ENCODE measurements around the gene ZNF462.

Gene ZNF462

DNA sequence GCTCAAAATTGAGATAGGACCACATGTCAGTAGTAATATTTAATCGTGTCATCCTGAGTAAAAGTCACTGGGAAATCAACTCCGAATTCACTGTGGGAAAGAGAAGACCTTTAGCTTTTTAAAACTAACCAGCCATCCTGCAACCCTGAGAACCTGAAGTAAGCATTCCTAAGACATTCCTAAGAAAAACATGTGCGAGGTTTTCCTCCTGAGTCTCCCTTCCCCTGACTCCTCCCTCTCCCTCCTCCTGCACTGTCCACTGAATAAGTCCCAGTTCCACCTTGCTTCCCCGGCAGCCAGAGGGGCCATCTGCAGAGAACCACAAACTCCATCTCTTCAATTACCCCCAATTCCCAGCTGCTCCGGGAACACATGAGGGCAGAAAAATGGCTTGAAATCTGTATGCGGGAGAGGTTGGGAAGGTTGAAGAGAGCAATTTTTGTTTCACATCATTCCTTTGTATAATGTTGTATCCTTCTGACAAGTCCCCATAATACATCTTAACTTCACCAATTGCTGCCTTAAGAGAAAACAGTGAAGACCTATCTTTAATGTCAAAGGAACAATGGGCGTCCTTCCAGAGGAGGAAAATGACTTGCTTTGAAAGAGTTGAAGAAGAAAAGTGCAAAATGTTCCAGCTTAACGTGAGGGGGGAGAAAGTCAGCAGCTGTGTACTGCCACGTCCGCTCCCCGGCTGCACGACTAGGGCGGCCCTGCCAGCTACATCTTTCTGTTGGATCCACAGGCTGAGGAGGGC, 186.3 kb downstream of the ZNF462 start:
- TF ChIP-seq, protein P1, sequence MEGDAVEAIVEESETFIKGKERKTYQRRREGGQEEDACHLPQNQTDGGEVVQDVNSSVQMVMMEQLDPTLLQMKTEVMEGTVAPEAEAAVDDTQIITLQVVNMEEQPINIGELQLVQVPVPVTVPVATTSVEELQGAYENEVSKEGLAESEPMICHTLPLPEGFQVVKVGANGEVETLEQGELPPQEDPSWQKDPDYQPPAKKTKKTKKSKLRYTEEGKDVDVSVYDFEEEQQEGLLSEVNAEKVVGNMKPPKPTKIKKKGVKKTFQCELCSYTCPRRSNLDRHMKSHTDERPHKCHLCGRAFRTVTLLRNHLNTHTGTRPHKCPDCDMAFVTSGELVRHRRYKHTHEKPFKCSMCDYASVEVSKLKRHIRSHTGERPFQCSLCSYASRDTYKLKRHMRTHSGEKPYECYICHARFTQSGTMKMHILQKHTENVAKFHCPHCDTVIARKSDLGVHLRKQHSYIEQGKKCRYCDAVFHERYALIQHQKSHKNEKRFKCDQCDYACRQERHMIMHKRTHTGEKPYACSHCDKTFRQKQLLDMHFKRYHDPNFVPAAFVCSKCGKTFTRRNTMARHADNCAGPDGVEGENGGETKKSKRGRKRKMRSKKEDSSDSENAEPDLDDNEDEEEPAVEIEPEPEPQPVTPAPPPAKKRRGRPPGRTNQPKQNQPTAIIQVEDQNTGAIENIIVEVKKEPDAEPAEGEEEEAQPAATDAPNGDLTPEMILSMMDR (conservative IDR thresholded peaks at IDR 0.05; ENCODE audit: control insufficient read depth, insufficient read depth, low read depth, low read length): no peak
- DNase-seq (ENCODE audit: low read depth): no peak
- no peak overlapping the region for H3K4me3 ChIP-seq (ENCODE audit: control insufficient read depth, low read depth, low read length)

DNA sequence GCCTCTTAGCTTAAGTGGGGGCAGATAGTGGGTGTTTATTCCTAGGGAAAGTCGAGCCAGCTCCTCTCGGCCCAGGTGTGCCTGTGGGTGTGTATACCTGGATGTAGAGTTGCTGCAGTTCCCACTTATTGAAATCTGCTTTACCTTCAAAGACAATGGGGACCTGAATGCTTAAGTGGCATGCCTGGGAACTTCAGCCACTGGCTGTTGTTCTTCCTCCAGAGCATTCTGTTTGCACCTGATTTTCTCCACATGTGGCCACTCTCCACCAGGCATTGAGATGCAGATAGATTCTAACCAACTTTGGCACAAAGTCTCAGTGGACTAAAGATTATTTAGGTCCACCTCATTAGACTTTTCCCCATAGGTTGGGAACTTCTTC, 186.8 kb downstream of the ZNF462 start:
- DNase-seq (ENCODE audit: low read depth): no peak
- TF ChIP-seq, protein P1 (conservative IDR thresholded peaks at IDR 0.05; ENCODE audit: control insufficient read depth, insufficient read depth, low read depth, low read length): no peak
- no peak overlapping the region for H3K4me3 ChIP-seq (ENCODE audit: control insufficient read depth, low read depth, low read length)

DNA sequence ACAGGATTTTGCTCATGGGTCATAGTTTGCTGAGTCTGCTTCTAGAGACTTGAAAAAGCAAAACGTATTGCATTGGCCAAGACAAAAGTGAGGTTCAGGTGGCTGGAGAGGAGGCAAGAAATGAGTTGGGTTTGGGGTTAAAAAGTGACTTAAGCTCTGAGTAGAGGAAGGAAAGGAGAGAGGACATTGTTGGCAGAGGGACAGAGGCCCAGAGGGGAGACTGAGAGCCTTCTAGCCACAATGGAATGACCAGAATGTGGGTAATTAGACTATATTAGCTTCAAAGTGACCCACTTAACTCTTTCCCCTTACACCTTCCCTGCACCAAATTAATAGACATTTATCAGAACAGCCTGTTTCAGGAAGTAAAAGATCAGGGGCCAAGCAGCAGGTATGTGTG, 188.4 kb downstream of the ZNF462 start:
- TF ChIP-seq, protein P1 (conservative IDR thresholded peaks at IDR 0.05; ENCODE audit: control insufficient read depth, insufficient read depth, low read depth, low read length): no peak
- DNase-seq (ENCODE audit: low read depth): no peak
- no peak overlapping the region for H3K4me3 ChIP-seq (ENCODE audit: control insufficient read depth, low read depth, low read length)

DNA sequence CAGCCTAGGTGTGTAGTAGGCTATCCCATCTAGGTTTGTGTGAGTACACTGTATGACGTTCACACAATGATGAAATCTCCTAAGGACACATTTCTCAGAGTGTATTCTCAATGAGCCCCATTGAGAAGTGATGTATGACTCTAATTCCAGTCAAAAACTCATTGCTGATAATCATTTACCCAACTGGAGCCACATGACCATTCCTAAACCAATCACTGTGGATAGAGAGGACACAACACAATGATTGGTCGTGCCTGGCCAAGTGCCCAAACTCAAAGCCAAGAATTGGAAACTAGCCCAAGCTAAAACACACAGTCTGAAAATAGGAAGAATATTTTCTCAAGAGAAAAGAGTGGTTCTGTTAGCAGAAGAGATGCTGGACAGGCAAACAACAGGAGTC, 191.2 kb downstream of the ZNF462 start:
- DNase-seq (ENCODE audit: low read depth): peak; percentile 60
- TF ChIP-seq, protein P1 (conservative IDR thresholded peaks at IDR 0.05; ENCODE audit: control insufficient read depth, insufficient read depth, low read depth, low read length): no peak
- no peak overlapping the region for H3K4me3 ChIP-seq (ENCODE audit: control insufficient read depth, low read depth, low read length)

DNA sequence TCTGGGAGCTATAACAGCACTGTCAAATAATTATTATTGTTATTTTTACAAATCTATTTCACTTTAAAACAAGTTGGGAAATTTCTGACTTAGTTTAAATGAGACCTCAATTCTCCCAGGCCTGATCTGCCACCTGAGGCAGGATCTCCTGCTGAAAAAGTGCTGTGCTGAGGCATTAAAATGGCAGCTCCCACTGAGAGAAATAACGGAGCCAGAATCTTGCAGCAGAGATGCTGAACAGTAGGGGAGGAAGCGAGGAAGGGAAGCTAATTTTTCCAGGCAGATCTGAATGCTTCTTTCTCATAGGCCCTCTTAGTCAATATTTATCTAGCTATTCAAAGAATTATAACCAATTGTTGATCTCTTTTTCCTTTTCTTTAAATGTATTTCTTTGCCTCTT, 196.3 kb downstream of the ZNF462 start:
- no peak for DNase-seq (ENCODE audit: low read depth)
- TF ChIP-seq, protein P1 (conservative IDR thresholded peaks at IDR 0.05; ENCODE audit: control insufficient read depth, insufficient read depth, low read depth, low read length): no peak
- H3K4me3 ChIP-seq (ENCODE audit: control insufficient read depth, low read depth, low read length): no peak overlapping the region

DNA sequence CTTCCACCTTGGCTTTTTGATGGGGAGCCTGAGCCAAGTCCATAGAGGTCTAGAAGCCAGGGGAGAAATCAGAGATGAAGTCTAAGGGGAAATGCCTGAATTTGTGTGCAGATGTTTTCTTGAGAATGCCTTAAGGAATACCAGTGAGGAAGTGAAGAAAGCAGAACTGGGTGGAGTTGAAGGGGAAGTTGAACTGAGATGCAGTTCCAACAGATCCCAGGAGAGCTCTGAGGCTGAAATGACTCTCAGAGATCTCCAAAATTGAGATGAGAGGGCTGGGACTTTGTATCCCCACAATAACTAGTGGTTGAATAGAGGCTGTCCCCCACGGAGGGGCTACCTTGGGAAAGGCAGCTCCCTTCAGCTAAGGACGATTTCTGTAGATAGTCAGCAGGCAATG, 197.1 kb downstream of the ZNF462 start:
- TF ChIP-seq, protein P1 (conservative IDR thresholded peaks at IDR 0.05; ENCODE audit: control insufficient read depth, insufficient read depth, low read depth, low read length): no peak
- H3K4me3 ChIP-seq (ENCODE audit: control insufficient read depth, low read depth, low read length): no peak overlapping the region
- no peak for DNase-seq (ENCODE audit: low read depth)
